EH (cell line): ENCODE data around the gene NIM1K.
"Not testable (repeated sequence)": the region's sequence is repeated elsewhere in the genome, so short reads cannot be mapped to it uniquely, and the experiment has no call there.

Experiments
- DNase-seq: peaks from one replicate; pipeline ENCODE4 v3.0.0-alpha.2; 2015; ENCODE audit warnings: low read depth

NIM1K gene

DNA sequence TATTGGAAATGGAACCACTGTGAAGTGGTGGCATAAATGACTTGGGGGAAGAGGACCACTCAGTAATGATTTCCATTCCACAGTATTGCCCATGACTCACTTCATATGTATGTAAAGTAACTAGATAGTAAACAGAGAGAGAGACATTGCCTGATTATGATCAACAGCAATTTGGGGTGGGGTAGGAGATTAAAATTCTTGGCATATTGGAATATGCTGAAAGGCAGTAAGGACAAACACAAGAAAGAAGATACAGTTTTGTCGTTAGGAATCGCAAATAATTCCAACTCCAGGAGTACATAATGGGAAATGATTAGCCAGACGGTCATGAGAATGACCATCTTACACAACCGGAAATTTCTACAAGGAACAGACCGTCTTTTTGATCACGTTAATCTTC is 122.7 kb downstream of the NIM1K start:
- DNase-seq = no peak

DNA sequence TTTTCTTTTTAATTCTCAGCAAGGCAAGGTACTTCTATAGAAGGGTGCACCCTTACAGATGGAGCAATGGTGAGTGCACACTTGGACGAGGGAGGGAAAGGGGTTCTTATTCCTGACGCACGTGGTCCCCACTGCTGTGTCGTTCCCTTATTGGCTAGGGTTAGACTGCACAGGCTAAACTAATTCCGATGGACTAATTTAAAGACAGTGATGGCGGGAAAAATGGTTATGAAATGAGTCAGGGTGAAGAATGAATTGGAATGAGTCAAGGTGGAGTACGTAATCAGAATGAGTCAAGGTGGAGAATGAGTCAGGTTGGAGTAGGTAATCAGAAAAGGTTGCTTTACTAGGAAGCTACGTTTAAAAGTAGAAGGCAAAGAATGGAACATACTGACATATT is 123.2 kb downstream of the NIM1K start:
- no peak for DNase-seq

DNA sequence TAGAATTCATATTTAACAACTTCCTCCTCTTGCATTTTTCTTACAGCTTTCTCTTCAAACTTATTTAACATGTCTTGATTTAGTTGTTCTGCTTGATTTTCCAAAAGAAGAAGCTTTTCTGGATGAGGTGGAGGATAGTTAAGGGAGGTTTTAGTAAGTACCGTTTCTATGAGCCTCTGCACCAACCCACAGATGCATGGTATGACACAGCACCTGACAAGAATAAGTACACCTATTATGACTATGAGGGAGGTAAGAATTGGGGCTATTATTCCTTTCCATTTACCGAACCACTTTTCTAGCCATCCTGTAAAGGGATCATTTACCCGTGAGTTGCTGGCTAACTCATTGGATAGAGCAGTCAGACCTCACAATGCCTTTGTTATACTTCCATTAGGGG is 123.7 kb downstream of the NIM1K start:
- DNase-seq = no peak

DNA sequence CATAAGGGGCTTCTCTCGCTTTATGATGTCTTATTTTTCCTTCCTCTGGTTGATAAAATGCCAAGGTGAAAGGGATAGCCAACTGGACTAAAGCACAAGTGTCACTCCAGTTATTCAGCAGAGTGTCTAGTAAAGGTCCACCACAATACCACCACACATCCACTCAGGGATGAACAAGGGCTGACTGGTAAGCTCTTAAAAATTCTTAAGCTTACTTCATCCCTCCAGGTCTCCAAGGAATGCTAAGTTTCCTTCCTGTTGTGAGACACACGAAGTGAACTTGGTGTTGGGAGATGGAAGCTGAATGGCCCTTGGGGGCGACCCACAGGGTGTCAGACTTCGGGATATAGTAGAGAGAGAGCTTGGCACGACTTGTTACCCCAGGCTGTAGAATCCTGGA is 124.4 kb downstream of the NIM1K start:
- DNase-seq = no peak

- no peak for DNase-seq
Observed at GRCh38 chr5:43320846-43321245, 128.8 kb downstream of the NIM1K start.

DNA sequence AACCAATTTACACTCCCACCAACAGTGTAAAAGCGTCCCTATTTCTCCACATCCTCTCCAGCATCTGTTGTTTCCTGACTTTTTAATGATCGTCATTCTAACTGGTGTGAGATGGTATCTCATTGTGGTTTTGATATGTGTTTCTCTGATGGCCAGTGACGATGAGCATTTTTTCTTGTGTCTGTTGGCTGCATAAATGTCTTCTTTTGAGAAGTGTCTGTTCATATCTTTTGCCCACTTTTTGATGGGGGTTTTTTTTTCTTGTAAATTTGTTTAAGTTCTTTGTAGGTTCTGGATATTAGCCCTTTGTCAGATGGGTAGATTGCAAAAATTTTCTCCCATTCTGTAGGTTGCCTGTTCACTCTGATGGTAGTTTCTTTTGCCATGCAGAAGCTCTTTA is 131.5 kb downstream of the NIM1K start:
- not testable (repeated sequence) for DNase-seq

GRCh38 chr5:43325624-43326023 is 133.6 kb downstream of the NIM1K start:
- DNase-seq = not testable (repeated sequence)
